GM21825 (cell line): ENCODE measurements around the gene EDC4.
"Not testable (repeated sequence)": the region's sequence is repeated elsewhere in the genome, so short reads cannot be mapped to it uniquely, and the experiment has no call there.

Experiments used
- ATAC-seq: cut with Tn5 transposase; IDR thresholded peaks from one replicate; pipeline ENCODE4 v1.9.1; 2021; ENCODE audit warnings: mild to moderate bottlenecking, moderate library complexity; ENCODE audit not compliant: unreplicated experiment

Gene EDC4

DNA sequence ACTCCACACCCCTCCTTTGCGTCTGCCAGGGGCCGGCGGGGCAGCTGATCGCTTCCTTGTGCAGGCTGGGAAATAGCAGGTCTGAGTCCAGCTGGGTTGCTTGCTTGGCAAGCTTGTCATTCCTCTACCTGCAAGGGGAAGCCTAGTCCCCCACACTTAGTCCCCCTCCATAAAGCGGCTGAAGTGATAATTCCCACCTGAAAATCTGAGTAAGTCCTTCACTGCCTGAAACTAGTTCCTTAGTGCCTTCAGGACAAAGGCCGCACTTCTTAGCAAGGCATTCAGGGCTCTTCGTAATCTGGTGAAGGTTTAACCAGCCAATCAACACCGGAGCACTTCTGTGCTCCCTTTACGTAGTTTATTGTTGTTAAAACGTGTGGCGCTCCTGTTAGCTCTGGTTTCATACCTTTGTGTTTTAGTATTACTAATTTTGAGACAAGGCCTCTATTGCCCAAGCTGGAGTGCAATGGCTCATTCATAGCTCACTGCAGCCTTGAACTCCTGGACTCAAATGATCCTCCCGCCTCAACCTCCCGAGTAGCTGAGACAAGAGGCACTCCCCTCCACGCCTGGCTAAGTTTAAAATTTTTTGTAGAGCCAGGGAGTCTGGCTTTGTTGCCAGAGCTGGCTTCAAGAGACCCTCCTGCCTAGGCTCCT, 21.0 kb downstream of the EDC4 start:
- ATAC-seq = peak; percentile 20

DNA sequence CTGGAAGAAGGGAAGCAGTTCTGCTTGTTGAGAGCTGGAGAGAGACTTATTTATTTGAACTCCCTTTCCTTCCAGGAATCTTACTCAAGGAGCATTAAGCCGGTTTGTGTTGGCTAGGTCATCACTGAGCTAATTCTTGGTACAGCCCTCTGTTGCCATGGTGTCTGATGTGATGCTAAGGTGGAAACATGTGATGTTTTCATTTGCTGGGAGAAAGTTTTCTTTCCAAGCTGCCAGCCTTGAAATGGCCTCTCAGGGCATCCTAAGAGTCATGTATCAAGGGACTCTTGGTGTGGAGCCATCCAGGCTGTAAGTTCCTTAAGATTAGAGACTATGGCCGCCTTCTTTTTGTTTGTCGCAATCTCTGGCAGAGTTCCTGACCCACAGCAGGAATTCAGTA, 24.4 kb downstream of the EDC4 start:
- ATAC-seq = no peak

DNA sequence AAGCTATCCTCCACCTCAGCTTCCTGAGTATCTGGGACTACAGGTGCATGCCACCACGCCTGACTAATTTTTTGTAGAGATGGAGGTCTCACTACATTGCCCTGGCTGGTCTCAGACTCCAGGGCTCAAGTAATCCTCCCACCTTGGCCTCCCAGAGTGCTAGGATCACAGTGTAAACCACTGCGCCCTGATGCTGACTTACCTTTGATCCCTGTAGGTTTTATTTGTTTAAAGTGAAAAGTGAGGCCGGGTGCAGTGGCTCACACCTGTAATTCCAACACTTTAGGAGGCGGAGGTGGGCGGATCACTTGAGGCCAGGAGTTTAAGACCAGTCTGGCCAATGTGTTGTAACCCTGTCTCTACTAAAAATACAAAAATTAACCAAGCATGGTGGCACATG, 28.9 kb downstream of the EDC4 start:
- no peak for ATAC-seq

DNA sequence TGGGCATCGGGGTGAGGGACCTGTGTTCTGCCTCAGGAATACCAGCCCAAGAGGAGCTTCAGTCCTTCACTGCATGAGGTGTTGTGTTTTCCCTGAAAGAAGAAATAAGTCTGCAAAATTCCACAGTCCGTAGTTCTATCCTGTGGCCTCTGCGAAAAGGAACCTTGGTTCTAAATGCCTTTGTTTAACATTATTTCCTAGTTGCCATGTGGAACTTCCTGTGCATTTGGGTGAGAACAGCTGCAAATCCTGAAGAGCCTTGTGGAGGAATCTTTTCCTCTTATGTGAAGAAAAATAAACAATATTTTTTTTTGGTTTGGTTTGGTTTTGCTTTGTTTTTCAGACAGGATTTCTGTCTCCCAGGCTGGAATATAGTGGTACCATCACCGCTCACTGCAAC, 30.0 kb downstream of the EDC4 start:
- ATAC-seq = no peak

DNA sequence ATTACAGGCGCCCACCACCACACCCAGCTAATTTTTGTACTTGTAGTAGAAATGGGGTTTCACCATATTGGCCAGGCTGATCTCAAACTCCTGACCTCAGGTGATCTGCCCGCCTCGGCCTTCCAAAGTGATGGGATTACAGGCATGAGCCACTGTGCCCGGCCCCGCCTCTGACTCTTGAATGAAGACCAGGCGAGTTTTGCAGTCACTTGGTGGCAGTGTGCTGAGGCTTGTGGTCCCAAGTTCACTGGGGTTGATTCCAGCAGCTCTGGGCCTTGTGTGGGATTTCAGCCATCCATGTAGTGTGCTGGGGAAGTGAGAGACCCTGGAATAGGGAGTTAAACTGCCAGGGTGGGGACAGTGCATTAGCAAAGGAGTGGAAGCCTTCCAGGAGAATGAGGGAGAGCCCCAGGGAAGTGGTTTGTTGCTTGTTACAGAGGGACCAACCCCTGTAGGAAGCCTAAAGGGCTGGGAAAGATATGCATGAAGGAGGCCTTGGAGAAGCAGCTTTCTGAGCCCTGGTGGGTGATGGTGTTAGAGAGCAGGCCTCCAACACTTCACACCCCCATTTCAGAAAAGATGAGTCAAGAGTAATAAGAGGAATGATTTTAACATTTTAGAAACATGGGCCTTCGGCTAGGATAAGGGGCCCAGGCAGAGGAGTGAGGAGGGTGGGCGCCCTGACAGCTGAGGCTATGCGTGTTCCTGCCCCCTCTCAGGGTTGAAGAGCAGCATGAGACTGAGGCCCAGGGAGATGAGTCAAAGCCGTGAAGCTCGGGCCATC, 34.7 kb downstream of the EDC4 start:
- ATAC-seq = no peak

DNA sequence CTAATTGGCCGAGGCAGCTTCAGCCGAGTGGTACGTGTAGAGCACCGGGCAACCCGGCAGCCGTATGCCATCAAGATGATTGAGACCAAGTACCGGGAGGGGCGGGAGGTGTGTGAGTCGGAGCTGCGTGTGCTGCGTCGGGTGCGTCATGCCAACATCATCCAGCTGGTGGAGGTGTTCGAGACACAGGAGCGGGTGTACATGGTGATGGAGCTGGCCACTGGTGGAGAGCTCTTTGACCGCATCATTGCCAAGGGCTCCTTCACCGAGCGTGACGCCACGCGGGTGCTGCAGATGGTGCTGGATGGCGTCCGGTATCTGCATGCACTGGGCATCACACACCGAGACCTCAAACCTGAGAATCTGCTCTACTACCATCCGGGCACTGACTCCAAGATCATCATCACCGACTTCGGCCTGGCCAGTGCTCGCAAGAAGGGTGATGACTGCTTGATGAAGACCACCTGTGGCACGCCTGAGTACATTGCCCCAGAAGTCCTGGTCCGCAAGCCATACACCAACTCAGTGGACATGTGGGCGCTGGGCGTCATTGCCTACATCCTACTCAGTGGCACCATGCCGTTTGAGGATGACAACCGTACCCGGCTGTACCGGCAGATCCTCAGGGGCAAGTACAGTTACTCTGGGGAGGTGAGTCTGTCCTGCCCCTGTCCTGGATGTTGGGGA, 36.3 kb downstream of the EDC4 start:
- no peak for ATAC-seq

DNA sequence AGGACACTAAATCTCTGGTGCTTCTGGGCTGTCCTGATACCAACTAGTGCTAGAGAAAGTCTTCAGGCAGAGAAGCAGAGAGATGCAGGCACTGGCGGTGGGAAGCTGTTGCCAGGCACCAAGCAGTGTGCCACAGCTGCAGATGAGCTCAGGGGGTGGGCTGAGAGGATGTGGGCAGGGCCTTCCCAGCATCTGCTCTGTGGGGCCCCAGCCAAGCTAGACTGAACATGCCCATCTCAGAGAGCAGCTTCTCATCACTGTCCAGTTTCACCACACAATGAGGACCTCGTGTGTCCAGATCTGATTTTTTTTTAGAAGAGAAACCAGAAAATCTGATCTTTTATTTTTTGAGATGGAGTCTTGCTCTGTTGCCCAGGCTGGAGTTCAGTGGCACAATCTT, 37.3 kb downstream of the EDC4 start:
- ATAC-seq = no peak

DNA sequence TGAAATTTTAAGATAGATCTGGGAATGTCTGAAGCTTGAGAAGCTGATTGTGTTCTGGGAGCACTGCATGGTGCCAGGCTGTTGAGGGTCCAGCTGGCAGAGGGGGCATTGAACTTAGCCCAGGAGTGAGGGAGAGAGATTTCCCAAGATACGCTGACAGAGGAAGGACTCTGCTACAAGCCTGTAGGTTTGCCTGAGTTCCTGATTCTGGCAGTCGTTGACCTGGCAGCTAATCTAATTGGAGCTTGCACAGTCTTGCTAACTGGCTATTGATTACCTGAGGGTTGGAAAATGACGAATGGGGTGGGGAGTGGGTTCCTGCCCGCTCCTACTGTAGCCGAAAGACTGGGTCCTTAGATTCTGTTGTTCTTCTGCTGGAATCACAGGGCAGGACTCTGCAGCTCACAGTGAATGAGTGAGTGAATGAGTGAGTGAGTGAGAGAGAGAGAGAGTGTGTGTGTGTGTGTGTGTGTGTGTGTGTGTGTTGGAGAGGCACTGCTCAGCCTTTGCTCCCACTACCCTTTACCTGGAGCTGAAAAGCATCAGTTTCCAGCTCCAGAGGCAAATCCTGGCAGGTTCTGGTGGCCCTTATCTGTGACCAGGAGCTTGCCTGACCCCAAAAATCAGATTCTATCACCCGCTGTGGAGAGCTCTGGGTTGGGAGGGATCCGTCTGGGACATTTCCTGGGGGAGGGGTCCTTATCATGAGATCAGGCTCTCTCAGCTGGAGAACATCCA, 42.1 kb downstream of the EDC4 start:
- no peak for ATAC-seq

DNA sequence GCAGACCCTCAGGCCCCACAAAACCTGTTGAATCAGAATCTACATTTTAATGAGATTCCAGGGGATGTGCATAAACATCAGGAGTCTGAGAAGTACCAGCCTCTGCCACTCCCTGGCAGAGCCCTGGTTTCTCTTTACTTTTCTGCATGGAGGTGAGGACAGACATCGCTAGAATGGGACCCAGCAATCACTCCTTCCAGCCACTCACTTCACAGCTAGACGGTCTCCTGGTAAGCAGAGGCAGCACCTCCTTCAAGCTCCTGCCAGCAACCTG, 42.6 kb downstream of the EDC4 start:
- not testable (repeated sequence) for ATAC-seq

DNA sequence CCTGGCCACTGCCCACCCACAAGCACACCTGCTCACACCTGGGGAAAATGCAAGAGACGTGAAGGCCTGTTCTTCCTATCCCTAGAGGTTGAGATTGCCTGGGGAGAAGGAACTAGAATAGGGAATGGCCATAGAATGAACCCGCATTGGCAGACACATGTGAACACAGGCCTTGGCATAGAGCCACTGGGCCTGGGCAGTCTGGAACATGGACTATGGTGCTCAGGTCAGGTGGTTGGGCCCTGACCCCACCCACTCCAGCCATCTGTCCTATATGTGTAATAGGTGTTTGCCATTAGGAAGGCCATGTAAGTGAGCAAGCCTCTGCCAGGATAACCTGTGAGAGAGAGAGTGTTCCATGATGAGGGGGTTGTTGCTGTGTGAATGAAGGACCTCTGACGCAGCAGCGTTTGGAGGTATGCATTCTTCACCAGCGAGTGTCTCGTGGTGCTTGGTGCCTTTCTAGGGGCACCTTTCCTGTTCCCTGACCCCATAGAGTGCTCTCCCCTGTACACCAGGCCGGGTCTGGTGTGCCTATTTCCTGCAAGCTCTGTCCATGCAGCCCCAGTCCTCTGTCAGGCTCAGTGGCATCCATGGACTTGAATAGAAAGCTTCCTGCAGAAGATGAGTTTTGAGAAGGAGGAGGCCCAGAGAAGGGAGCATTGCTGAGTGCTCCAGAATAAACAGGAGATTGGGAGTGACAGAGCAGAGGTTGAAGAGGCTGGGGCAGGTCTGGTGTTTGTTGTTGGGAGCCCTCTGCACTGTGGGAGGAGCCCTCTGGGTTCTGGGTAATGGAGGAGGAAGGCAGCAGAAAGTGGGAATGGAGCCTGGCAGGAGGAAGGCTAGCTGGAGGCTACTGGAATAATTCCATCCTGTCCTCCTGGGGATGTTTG, 43.2 kb downstream of the EDC4 start:
- no peak for ATAC-seq

DNA sequence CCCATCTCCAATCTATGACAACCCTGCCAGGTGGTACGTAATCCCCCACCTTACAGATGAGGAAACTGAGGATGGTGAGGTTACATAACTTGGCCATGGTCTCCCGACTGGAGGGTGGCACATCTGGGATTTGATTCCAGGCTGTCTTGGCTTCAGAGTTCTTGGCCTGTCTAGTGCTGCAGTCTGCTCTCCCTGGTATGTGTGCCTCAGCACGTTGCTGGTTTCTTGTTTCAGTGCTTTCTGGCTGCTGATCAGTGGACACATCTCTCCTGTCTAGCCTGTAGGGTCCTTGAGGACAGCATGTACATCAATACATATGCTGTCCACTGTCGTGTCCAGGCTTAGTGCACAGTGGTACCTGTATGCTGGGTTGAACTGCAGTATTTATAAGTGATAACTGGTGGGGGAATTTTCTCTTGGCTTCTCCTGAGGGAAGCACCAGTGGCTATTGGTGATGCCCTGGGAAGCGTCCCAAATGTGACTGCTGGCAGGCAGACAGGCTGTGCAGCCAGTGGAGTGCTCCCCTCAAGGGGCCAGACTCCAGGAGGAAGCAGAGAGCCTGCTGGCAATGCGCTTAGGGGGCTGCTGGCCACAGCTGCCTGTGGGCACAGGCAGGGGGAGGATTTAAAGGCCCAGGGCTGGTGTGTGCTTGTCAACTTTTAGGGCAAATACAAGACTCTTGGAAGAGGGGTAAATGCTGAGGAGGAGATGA, 44.4 kb downstream of the EDC4 start:
- no peak for ATAC-seq

DNA sequence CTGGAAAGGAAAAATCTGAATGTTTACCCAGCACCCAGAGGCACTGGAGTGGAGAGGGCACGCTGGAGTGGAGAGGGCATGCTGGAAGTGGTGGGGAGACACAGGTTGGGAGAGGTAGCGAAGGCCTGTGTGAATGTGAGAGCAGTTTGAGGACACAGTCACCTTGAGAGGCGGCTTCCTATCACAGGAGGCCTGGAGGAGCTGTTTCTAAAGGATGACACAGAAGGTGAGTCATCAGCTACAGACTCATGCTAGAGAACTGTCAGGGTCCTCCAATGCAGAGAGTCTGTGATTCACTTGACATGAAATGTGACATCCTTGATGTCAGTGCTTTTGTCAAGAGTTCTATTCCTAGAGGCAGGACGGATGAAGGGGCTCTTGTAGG, 45.0 kb downstream of the EDC4 start:
- no peak for ATAC-seq

DNA sequence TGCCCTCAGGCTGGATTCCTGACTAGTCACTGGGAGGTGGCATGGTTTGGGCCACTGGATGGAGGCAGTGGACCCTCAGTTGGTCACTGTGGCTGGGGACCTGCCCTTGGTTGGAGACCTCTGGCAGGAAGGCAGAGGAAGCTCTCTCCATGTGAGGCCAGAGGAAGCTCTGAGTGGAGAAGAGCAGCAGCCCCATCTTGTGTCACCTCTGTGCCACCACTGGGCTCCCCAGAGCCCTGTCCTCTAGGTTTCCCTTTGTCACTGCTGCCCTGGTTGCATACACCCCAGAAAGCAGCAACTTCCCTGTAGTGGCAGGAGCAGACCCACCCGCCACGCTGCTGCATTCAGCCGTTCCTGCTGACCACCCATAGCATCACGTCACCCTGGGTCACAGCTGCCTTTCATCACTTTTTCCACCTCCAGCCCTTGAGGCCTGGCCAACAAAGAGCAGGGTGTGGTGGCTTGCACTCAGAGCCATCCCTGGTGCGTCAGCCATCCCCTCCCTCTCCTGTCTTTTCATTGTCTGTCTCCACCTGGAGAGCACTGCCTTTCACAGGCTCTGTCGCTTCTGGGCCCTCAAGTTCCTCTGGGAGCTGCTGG, 46.9 kb downstream of the EDC4 start:
- no peak for ATAC-seq

DNA sequence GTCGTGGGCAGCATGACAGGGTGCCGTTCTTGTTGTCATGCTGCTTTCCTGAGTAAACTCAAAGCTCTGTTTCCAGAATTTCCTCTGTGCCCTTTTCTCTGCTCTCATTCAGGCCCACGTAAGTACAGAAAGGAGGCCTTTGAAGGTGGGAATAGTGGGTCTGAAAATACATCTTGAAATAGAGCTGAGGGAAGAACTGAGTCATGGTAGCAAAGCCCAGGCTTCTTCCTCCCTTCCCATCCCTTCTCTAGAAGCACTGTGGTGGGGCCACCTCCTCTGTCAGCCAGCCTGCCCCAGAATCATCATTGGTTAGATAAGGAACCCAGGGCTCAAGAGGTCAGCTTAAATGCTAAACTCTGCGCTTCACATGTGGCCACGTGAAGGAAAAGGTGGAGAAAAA, 49.4 kb downstream of the EDC4 start:
- no peak for ATAC-seq

DNA sequence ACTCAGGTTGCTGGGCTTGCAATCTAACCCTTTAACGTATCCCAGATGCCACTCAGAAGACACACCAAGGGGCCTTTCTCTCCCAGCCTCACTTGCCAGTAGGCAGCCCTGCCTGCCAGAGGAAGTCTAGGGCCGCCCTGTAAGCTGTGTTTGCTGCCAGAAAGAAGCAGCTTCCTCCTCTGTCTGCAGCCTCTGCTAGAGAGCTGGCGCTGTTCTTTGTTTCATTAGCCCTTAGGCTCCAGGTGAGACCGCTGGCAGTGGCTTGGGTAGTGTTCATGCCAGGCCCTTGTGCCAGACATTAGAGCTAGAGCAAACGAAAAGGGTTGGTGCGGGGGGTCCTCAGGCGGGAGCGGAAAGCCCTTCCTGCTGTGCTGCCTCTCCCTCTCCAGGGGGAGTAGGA, 49.9 kb downstream of the EDC4 start:
- no peak for ATAC-seq

DNA sequence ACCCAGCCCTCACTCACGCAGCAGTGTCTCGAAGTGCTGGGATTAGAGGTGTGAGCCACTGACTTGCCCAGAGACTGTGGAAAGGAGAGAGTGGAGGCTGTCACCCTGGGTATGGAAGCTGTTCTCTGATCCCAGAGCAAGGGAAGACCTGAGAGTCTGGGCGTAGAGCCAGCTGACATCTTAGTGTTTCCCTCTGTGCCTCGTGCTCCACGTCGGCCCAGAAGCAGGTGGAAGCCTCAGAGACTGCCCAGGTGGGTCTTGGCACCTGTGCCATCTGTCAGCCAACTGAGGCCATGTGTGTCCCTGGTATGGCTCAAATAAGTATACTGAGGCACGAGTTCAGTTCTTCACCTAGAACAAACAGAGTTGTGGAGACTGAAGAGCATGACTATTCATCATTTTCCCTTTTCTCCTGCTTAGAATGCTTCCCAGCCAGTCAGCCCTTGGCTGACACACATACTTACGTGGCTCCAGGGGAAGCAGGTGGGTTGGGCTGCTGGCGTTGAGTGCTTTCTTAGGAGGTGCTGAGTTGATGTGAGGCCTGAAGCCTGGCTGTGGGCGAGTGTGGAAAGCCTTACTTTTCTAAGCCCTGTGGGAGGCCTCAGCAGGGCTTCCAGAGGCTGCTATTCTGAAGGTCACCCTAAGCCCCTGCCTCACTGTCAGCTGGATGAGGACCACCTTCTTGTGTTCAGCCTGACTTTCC, 50.7 kb downstream of the EDC4 start:
- ATAC-seq = no peak

DNA sequence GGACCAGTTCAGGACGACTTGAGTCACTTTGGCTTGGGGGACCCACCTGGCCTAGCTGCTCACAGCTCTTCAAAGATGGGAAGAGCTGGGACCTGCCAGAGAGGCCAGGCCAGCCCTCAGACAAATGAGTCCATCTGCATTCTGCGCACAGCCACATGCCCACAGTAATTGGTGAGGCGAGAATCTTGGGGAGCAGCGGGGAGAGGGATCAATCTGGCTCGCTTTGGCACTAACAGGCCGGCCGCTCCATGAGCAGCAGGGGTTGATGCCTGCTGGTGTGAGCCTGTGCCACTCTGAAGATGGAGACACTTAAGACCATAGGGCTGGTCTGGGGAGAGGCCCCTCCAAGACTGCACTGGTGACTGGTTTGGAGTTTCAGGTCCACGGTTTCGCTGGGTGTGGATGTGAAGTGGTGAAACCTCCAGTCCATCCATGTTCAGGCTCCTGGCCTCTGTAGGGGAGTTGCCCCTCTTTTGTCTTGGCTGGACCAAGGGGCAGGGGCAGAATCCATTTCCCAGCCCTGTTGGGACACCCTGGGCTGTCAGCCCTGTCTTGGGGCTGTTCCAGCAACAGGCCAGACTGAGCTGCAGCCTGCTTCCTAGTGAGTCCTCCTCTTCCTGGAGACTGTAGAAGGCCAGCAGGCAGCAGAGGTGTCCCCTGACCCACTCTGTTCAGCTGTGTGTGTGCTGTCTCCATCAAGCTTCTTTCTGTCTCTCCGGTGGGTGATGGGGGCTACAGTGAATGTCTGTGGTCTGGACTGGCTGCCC, 51.5 kb downstream of the EDC4 start:
- no peak for ATAC-seq

DNA sequence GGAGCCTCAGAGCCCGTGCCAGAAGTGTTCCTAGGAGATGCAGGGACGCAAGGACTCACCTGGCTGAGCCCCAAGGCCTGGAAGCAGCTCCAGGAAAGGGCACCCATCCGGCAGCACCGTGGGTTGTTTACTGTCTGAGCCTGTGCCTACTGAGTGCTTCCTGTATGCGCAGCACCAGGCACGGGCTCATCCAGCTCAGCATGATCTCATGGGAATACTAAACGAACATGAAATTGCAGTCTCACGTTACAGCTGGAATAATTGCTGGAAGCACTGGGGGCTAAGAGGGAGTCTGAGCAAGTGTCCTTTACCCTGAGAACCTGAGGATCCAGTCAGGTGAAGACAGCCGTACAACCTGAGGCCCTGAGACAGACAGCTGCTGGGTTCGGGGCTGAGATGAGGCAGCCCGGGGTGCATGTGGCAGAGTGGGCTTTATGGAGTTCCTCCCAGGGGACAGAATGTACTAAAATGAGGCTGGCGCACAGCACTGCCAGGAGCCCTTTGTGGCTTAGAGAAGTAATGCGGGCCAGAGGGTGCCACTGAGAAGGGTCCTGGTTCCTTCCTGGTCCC, 53.4 kb downstream of the EDC4 start:
- ATAC-seq = no peak
